Measurements from ENCODE around the gene ADAMTS2. TPM values are rescaled to one million over a fixed set of nuclear protein-coding genes. Genes with fewer than 3 reads are reported as not detected.

The ADAMTS2 gene
- total RNA-seq, 1 experiment from 2014 or later: not detected

GRCh38 chr5:179373101-179373934 lies 28.1 kb upstream of the ADAMTS2 start:
- no peak for DNase-seq
- BruUV-seq (replicated peaks): no TSS peak
- no peak overlapping the region for H3K4me3 ChIP-seq (ENCODE audit: low read length)
- CTCF ChIA-PET: no interaction called here
- H3K79me2 ChIP-seq (ENCODE audit: low read length): no peaks in the 10 kb centered on the region
- H4K20me1 ChIP-seq (ENCODE audit: low read length): no peaks in the 10 kb centered on the region
- H3K36me3 ChIP-seq (ENCODE audit: low read depth, low read length): no peaks in the 10 kb centered on the region
- H3K4me1 ChIP-seq (ENCODE audit: insufficient read depth, low read length): no peaks in the 10 kb centered on the region
- H3K27ac ChIP-seq (ENCODE audit: low read length): no peak overlapping the region
- ATAC-seq: no peak
- intact Hi-C loops (cut with micrococcal nuclease): no loop called here
- H3F3A ChIP-seq (ENCODE audit: low read length, unreplicated experiment): no peaks in the 10 kb centered on the region
- H3K4me2 ChIP-seq (ENCODE audit: low read length): no peak overlapping the region
- no peak overlapping the region for H3K9ac ChIP-seq (ENCODE audit: low read length)
- peaks cover 52% of the 10 kb centered on the region for H3K27me3 ChIP-seq (ENCODE audit: low read length)
- H3K9me2 ChIP-seq (replicated peaks; ENCODE audit: low read length): no peaks in the 10 kb centered on the region
- POLR2A ChIA-PET (ENCODE audit: unreplicated experiment): no interaction called here
- H3K9me3 ChIP-seq (ENCODE audit: low read length): no peaks in the 10 kb centered on the region
- no peak for TF ChIP-seq CTCF (conservative IDR thresholded peaks at IDR 0.05; ENCODE audit: low read depth, low read length)
- TF ChIP-seq EZH2phosphoT487 (IDR thresholded peaks at IDR 0.05; ENCODE audit: borderline replicate concordance, low read length): no peak
- TF ChIP-seq EZH2 (IDR thresholded peaks at IDR 0.05; ENCODE audit: low read length, unreplicated experiment): no peak
- H2AFZ ChIP-seq (ENCODE audit: low read length): no peak overlapping the region

GRCh38 chr5:179371681-179372680 lies 26.7 kb upstream of the ADAMTS2 start:
- Histone ChIP-seq H3K4me1 (ENCODE audit: insufficient read depth, low read length) (no peaks in the 10 kb centered on the region), H3K4me3 (ENCODE audit: low read length) (no peak overlapping the region), H3F3A (ENCODE audit: low read length, unreplicated experiment) (no peaks in the 10 kb centered on the region), H3K79me2 (ENCODE audit: low read length) (no peaks in the 10 kb centered on the region), H3K9me2 (replicated peaks; ENCODE audit: low read length) (no peaks in the 10 kb centered on the region), H4K20me1 (ENCODE audit: low read length) (no peaks in the 10 kb centered on the region), H3K36me3 (ENCODE audit: low read depth, low read length) (no peaks in the 10 kb centered on the region), H3K9me3 (ENCODE audit: low read length) (no peaks in the 10 kb centered on the region), H3K9ac (ENCODE audit: low read length) (no peak overlapping the region), H3K4me2 (ENCODE audit: low read length) (no peak overlapping the region), H3K27ac (ENCODE audit: low read length) (no peak overlapping the region), H3K27me3 (ENCODE audit: low read length) (peaks cover 50% of the 10 kb centered on the region), H2AFZ (ENCODE audit: low read length) (no peak overlapping the region)
- POLR2A ChIA-PET (ENCODE audit: unreplicated experiment): no interaction called here
- intact Hi-C loops (cut with micrococcal nuclease): no loop called here
- ATAC-seq (no peak), DNase-seq (no peak)
- CTCF ChIA-PET: no interaction called here
- BruUV-seq (replicated peaks): no TSS peak
- TF ChIP-seq CTCF (conservative IDR thresholded peaks at IDR 0.05; ENCODE audit: low read depth, low read length) (no peak), EZH2 (IDR thresholded peaks at IDR 0.05; ENCODE audit: low read length, unreplicated experiment) (no peak), EZH2phosphoT487 (IDR thresholded peaks at IDR 0.05; ENCODE audit: borderline replicate concordance, low read length) (no peak)
